Naive thymus-derived CD4-positive, alpha-beta T cell (primary cell): ENCODE data around the gene DCAF5. TPM values are rescaled to one million over a fixed set of nuclear protein-coding genes. Genes with fewer than 3 reads are reported as not detected.

ENCODE experiments used
- ATAC-seq: fragments of 150-1000 bp; cut with Tn5 transposase; 2 replicates; pipeline ENCODE4 v1.10.0; 2021; ENCODE audit warnings: mild to moderate bottlenecking, moderate library complexity
- CTCF ChIA-PET: fragments of 350-600 bp; sonication (Branson Sonifier 250); formaldehyde crosslinking; loops from one replicate; lab custom pipeline; 2021; ENCODE audit warnings: antibody characterized with exemption; lab: Charles Lee
- POLR2A ChIA-PET: fragments of 350-600 bp; sonication (Branson Sonifier 250); formaldehyde crosslinking; loops from one replicate; lab custom pipeline; 2021; ENCODE audit warnings: antibody characterized with exemption, inconsistent platforms; lab: Charles Lee
- DNase-seq, 9 donors: peaks; one replicate each; pipeline versions ENCODE4 v3.0.0 to v3.0.0-alpha.2; 2020 to 2022; ENCODE audit warnings: mixed read lengths in 1 of 9
- H3K27ac ChIP-seq: one replicate; pipeline ENCODE4 v1.7.0; 2013; ENCODE audit warnings: mild to moderate bottlenecking, low read depth, low read length, moderate library complexity
- H3K27me3 ChIP-seq, 2 donors: one replicate each; pipeline ENCODE4 v1.7.0; 2013; ENCODE audit warnings: low read length in 2 of 2, mild to moderate bottlenecking in 2 of 2, moderate library complexity in 2 of 2; ENCODE audit not compliant: control insufficient read depth in 2 of 2, insufficient read depth in 2 of 2
- H3K36me3 ChIP-seq, 3 experiments: 1 replicate in 2 of 3; 2 replicates in 1 of 3; pipeline ENCODE4 v1.7.0; 2013; ENCODE audit warnings: low read length in 3 of 3, mild to moderate bottlenecking in 3 of 3, moderate library complexity in 1 of 3; ENCODE audit not compliant: insufficient read depth in 3 of 3, control insufficient read depth in 2 of 3
- H3K4me1 ChIP-seq, 2 donors: one replicate each; pipeline ENCODE4 v1.7.0; 2013; ENCODE audit warnings: low read length in 2 of 2, mild to moderate bottlenecking in 2 of 2, moderate library complexity in 1 of 2; ENCODE audit not compliant: control insufficient read depth in 2 of 2, insufficient read depth in 2 of 2
- H3K4me3 ChIP-seq: 2 replicates; pipeline ENCODE4 v1.7.0; 2013; ENCODE audit warnings: mild to moderate bottlenecking, low read length
- H3K9me3 ChIP-seq, 3 experiments: 1 replicate in 2 of 3; 2 replicates in 1 of 3; pipeline ENCODE4 v1.7.0; 2013; ENCODE audit warnings: low read length in 3 of 3; ENCODE audit not compliant: control insufficient read depth in 2 of 3
- H3K27ac Mint-ChIP-seq, 9 donors: one replicate each; pipeline ENCODE4 v1.8.0; 2020 to 2022; ENCODE audit warnings: mixed read lengths in 9 of 9, mild to moderate bottlenecking in 8 of 9, moderate library complexity in 5 of 9, inconsistent platforms in 2 of 9
- H3K27me3 Mint-ChIP-seq, 5 donors: one replicate each; pipeline ENCODE4 v1.8.0; 2021 to 2022; ENCODE audit warnings: mixed read lengths in 5 of 5, mild to moderate bottlenecking in 1 of 5
- H3K36me3 Mint-ChIP-seq, 5 donors: one replicate each; pipeline ENCODE4 v1.8.0; 2020 to 2022; ENCODE audit warnings: mixed read lengths in 5 of 5, mild to moderate bottlenecking in 3 of 5, inconsistent platforms in 1 of 5
- H3K4me1 Mint-ChIP-seq, 7 donors: one replicate each; pipeline ENCODE4 v1.8.0; 2020 to 2022; ENCODE audit warnings: mixed read lengths in 7 of 7, mild to moderate bottlenecking in 3 of 7, inconsistent platforms in 1 of 7
- H3K4me3 Mint-ChIP-seq, 10 donors: one replicate each; pipeline ENCODE4 v1.8.0; 2020 to 2022; ENCODE audit warnings: mild to moderate bottlenecking in 10 of 10, mixed read lengths in 10 of 10, moderate library complexity in 6 of 10, inconsistent platforms in 2 of 10
- H3K9me3 Mint-ChIP-seq, 11 donors: one replicate each; pipeline ENCODE4 v1.8.0; 2020 to 2022; ENCODE audit warnings: mixed read lengths in 11 of 11, mild to moderate bottlenecking in 4 of 11, inconsistent platforms in 1 of 11, moderate library complexity in 1 of 11
- intact Hi-C, 2 donors: fragments of 100-400 bp; cut with micrococcal nuclease; formaldehyde crosslinking; loops; one replicate each; pipeline ENCODE4 v1.15.1; 2023
- polyA plus RNA-seq, 2 donors: library from polyadenylated mRNA; unstranded; fragments of 300-500 nt; fragmentation: Illumina TruSeq; gene quantifications; one replicate each; pipeline ENCODE4 v1.2.3, GENCODE V29; 2021
- total RNA-seq, 6 experiments: library from RNA in 5 of 6; stranded (reverse) in 5 of 6; gene quantifications; 1 replicate in 5 of 6; 2 replicates in 1 of 6; pipeline ENCODE4 v1.2.3 and lab custom pipeline; 2021 to 2026

Gene DCAF5
- total and polyA plus RNA-seq, 7 experiments from 2014 or later = 43.0 to 89.2 (median 70.4) TPM

DNA sequence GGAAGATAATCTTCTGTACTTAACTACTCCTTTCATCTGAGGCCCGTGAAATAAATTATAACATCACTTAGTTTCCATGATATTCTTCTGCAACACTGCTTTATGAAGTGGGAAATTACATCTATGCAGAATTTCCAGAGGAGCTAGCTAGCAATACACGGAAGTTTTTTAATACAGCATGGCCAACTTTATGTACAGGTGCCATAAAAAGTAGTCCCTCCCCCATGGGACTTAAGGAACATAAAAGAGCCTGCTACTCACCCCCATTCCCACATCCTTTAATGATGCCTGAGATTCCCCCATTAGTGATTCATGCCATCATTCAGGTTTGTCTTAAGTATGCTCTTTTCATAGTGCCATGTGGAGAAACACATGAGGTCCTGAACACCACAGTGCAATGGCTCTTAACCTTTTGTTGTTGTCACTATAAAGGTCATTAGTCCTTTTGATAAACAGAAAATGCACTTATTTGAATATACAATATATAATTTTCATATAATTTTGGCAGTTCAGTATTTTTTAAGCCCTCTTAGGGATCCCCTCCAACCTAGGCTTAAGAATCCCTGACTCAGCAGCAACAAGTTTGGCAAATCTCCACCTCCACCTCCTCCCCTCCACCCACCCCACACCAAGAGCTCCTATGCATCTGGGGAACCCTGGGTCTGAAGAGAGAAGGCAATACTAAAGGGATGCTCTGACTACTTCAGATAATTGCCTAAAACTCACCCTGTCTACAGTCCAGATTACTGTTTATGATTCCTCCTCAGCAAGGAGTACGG is 37.3 kb downstream of the DCAF5 start:
- H3K36me3 Mint-ChIP-seq = peaks cover 5 to 43% (median 12%) of the 10 kb centered on the region in 5 donors
- H3K4me3 Mint-ChIP-seq = no peak overlapping the region
- Histone ChIP-seq H3K27ac (no peak overlapping the region), H3K4me3 (no peak overlapping the region), H3K27me3 (no peaks in the 10 kb centered on the region), H3K36me3 (peaks cover 7 to 64% (median 22%) of the 10 kb centered on the region in 3 experiments), H3K9me3 (no peaks in the 10 kb centered on the region), H3K4me1 (peaks cover 0 to 24% of the 10 kb centered on the region in 2 donors)
- ChIA-PET POLR2A (no interaction called here), CTCF (interaction anchor here (0.6 to 1.0 kb wide), 3 partner anchors 14 to 99 kb away, joined by 3 to 4 read pairs (median 3); no protein-coding TSS in a partner anchor)
- intact Hi-C loops = no loop called here
- peak overlapping the region in 6 of 9 donors; percentile 13 to 80 (median 66) for H3K27ac Mint-ChIP-seq
- peaks cover 21 to 54% (median 45%) of the 10 kb centered on the region in 7 donors for H3K4me1 Mint-ChIP-seq
- H3K27me3 Mint-ChIP-seq = no peaks in the 10 kb centered on the region
- no peak for ATAC-seq
- no peaks in the 10 kb centered on the region for H3K9me3 Mint-ChIP-seq
- no peak for DNase-seq

DNA sequence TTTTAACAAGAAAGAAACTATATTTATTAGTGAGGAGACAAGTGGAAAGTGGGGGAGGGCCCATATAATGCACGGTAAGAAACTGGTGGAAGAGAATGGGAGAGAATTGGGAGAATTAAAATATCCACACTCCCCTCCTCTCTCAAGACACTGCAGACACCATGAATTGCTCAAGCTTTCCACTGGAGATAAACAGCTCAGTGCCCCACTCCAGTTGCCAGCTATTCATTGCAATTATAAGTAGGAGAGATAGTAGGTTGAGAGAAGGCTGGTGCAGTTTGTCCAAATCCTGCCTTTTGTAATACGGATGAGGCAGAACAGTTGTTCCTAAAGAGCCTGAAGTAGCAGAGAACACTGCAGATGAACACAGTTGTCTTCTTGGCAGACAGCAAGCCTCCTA is 38.2 kb downstream of the DCAF5 start:
- no peak for ATAC-seq
- no peaks in the 10 kb centered on the region for H3K9me3 ChIP-seq
- peaks cover 0 to 24% of the 10 kb centered on the region in 2 donors for H3K4me1 ChIP-seq
- H3K36me3 Mint-ChIP-seq = peaks cover 4 to 41% (median 12%) of the 10 kb centered on the region in 5 donors
- H3K27me3 Mint-ChIP-seq = no peaks in the 10 kb centered on the region
- peaks cover 11 to 56% (median 22%) of the 10 kb centered on the region in 3 experiments for H3K36me3 ChIP-seq
- peaks cover 21 to 47% (median 37%) of the 10 kb centered on the region in 7 donors for H3K4me1 Mint-ChIP-seq
- no peak overlapping the region for H3K27ac ChIP-seq
- ChIA-PET POLR2A (no interaction called here), CTCF (interaction anchor here (0.9 to 1.0 kb wide), 2 partner anchors 14 to 17 kb away, joined by 3 read pairs; no protein-coding TSS in a partner anchor)
- H3K4me3 Mint-ChIP-seq = no peak overlapping the region
- intact Hi-C loops = no loop called here
- H3K4me3 ChIP-seq = no peak overlapping the region
- no peak for DNase-seq
- no peaks in the 10 kb centered on the region for H3K27me3 ChIP-seq
- peak overlapping the region in 3 of 9 donors; percentile 22 to 54 (median 50) for H3K27ac Mint-ChIP-seq
- no peaks in the 10 kb centered on the region for H3K9me3 Mint-ChIP-seq

DNA sequence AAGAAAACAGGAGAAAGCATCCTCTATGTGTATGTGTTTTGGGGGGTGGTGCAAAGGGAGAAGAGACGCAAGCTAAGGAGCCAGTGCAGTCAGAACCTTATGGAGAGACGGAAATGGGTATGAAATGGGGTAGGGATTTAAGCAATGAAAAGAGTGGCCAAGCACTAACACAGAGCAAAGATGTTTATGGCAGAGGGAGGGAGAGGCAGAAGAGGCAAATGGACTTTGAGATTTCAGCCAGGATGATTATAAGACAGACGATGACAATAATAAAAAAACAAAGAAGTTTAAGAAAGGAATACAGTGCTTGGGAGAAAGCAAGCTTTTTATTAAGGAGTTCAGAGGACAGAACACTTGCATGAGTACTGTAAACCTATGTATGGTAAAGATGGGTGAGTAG is 44.6 kb downstream of the DCAF5 start:
- ChIA-PET POLR2A (interaction anchor here (0.6 kb wide), 1 partner anchor 1592 kb away, joined by 4 read pairs; no protein-coding TSS in a partner anchor), CTCF (interaction anchor here (0.6 to 3.1 kb wide), 6 partner anchors 18 to 246 kb away, joined by 3 to 24 read pairs (median 4); no protein-coding TSS in a partner anchor)
- H3K4me3 ChIP-seq = no peak overlapping the region
- no peaks in the 10 kb centered on the region for H3K27me3 ChIP-seq
- H3K9me3 ChIP-seq = no peaks in the 10 kb centered on the region
- peaks cover 0 to 48% (median 7%) of the 10 kb centered on the region in 3 experiments for H3K36me3 ChIP-seq
- ATAC-seq = no peak
- H3K27ac Mint-ChIP-seq = no peak overlapping the region
- H3K4me1 Mint-ChIP-seq = peaks cover 0 to 17% (median 4%) of the 10 kb centered on the region in 7 donors
- no peak overlapping the region for H3K27ac ChIP-seq
- peaks cover 3 to 36% (median 5%) of the 10 kb centered on the region in 5 donors for H3K36me3 Mint-ChIP-seq
- H3K27me3 Mint-ChIP-seq = no peaks in the 10 kb centered on the region
- DNase-seq = no peak
- intact Hi-C loops = loop anchor here in 1 of 2 donors (10.0 kb wide), 1 partner anchor 864 kb away; no protein-coding TSS in a partner anchor
- no peaks in the 10 kb centered on the region for H3K4me1 ChIP-seq
- no peaks in the 10 kb centered on the region for H3K9me3 Mint-ChIP-seq
- H3K4me3 Mint-ChIP-seq = no peak overlapping the region

DNA sequence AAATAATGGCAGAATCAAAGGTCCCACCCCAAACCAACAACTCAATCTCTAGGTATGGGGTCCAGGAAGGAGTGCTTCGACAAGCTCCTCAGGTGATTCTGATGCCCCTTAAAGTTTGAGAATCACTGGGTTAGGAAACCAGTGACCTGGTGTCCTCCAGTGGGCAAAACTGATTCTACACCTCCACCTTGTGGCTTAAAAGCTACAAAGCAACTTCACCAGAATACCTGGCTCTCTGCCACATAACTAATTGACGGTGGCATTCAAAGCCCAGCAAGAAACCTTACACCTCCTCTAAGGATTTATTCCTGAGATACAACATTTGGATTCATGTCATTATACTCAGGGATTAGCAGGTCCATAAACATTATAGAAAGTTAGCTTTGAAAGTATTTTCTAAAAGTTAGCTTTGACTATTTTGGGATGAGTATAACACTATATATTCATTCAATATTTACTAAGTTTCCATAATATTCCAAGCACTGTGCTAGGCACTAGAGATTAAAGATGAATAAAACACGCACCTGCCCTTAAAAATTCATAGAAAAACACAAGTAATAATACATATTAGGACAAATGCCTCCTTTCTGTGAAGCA is 45.4 kb downstream of the DCAF5 start:
- Mint-ChIP-seq H3K4me1 (peaks cover 2 to 18% (median 6%) of the 10 kb centered on the region in 7 donors), H3K36me3 (peaks cover 4 to 41% (median 5%) of the 10 kb centered on the region in 5 donors), H3K27me3 (no peaks in the 10 kb centered on the region), H3K9me3 (no peaks in the 10 kb centered on the region), H3K4me3 (no peak overlapping the region), H3K27ac (peak overlapping the region in 1 of 9 donors; percentile 29)
- Histone ChIP-seq H3K4me1 (no peaks in the 10 kb centered on the region), H3K27ac (no peak overlapping the region), H3K9me3 (no peaks in the 10 kb centered on the region), H3K36me3 (peaks cover 0 to 46% (median 7%) of the 10 kb centered on the region in 3 experiments), H3K4me3 (no peak overlapping the region), H3K27me3 (no peaks in the 10 kb centered on the region)
- ChIA-PET CTCF (interaction anchor here (0.6 to 3.1 kb wide), 11 partner anchors 16 to 283 kb away, joined by 3 to 24 read pairs (median 3); no protein-coding TSS in a partner anchor), POLR2A (interaction anchor here (1.3 kb wide), 1 partner anchor 15 kb away, joined by 4 read pairs; no protein-coding TSS in a partner anchor)
- ATAC-seq (peak; percentile 67), DNase-seq (peak in 7 of 9 donors; percentile 31 to 59 (median 47))
- intact Hi-C loops = loop anchor here (1.0 to 10.0 kb wide), 3 partner anchors 196 to 863 kb away; no protein-coding TSS in a partner anchor

DNA sequence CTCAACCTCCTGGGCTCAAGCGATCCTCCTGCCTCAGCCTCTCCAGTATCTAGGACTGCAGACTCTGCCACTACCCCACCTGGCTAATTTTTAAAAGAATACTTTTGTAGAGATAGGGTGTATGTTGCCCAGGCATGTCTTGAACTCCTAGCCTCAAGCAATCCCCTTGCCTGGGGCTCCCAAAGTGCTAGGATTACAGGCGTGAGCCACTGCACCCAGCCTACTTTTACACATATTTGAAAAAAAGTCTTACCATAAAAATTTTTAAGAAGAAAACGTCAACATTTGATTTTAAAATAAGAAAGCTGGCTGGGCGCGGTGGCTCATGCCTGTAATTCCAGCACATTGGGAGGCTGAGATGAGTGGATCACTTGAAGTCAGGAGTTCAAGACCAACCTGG is 46.5 kb downstream of the DCAF5 start:
- Histone ChIP-seq H3K4me1 (no peaks in the 10 kb centered on the region), H3K27me3 (no peaks in the 10 kb centered on the region), H3K36me3 (peaks cover 0 to 39% (median 7%) of the 10 kb centered on the region in 3 experiments), H3K27ac (no peak overlapping the region), H3K9me3 (no peaks in the 10 kb centered on the region), H3K4me3 (no peak overlapping the region)
- peaks cover 4 to 36% (median 5%) of the 10 kb centered on the region in 5 donors for H3K36me3 Mint-ChIP-seq
- CTCF ChIA-PET = interaction anchor here (0.6 to 3.1 kb wide), 8 partner anchors 15 to 1114 kb away, joined by 3 to 24 read pairs (median 4); no protein-coding TSS in a partner anchor
- no peak overlapping the region for H3K4me3 Mint-ChIP-seq
- DNase-seq = no peak
- ATAC-seq = no peak
- no peaks in the 10 kb centered on the region for H3K9me3 Mint-ChIP-seq
- no peak overlapping the region for H3K27ac Mint-ChIP-seq
- peaks cover 3 to 21% (median 7%) of the 10 kb centered on the region in 7 donors for H3K4me1 Mint-ChIP-seq
- intact Hi-C loops = loop anchor here in 1 of 2 donors (10.0 kb wide), 1 partner anchor 862 kb away; no protein-coding TSS in a partner anchor
- POLR2A ChIA-PET = interaction anchor here (0.6 kb wide), 1 partner anchor 31 kb away, joined by 3 read pairs; no protein-coding TSS in a partner anchor
- no peaks in the 10 kb centered on the region for H3K27me3 Mint-ChIP-seq

DNA sequence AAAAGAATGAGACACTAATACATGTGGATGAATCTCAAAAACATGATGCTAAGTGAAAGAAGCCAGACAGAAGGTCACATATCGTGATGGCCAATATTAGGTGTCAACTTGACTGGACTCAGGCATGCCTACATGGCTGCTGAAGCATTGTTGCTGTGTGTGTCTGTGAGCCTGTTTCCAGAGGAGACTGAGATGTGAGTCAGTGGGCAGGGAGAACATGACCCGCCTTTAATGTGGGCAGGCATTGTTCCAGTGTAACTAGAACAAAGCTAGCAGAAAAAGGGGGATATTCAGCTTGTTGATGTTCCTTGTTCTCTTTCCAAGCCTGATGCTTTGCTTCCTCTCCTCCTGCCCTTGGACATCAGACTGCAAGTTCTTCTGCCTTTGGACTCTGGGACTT is 47.6 kb downstream of the DCAF5 start:
- POLR2A ChIA-PET = no interaction called here
- Mint-ChIP-seq H3K36me3 (peaks cover 5 to 36% (median 8%) of the 10 kb centered on the region in 5 donors), H3K4me3 (no peak overlapping the region), H3K27ac (no peak overlapping the region), H3K9me3 (no peaks in the 10 kb centered on the region), H3K27me3 (no peaks in the 10 kb centered on the region), H3K4me1 (peaks cover 6 to 25% (median 12%) of the 10 kb centered on the region in 7 donors)
- Histone ChIP-seq H3K9me3 (no peaks in the 10 kb centered on the region), H3K27ac (no peak overlapping the region), H3K4me1 (no peaks in the 10 kb centered on the region), H3K36me3 (peaks cover 0 to 40% (median 4%) of the 10 kb centered on the region in 3 experiments), H3K27me3 (no peaks in the 10 kb centered on the region), H3K4me3 (no peak overlapping the region)
- CTCF ChIA-PET = no interaction called here
- no peak for ATAC-seq
- intact Hi-C loops = loop anchor here in 1 of 2 donors (10.0 kb wide), 1 partner anchor 861 kb away; no protein-coding TSS in a partner anchor
- DNase-seq = no peak
